Left ventricle myocardium inferior (tissue), 1 donor: ENCODE results near the gene ZNF619. TPM values are rescaled to one million over a fixed set of nuclear protein-coding genes. Genes with fewer than 3 reads are reported as not detected.

Experiments
- DNase-seq: peaks from one replicate; pipeline ENCODE4 v3.0.0-alpha.2; 2020
- H3K27ac ChIP-seq: fragments of 200-600 bp; replicated peaks from 2 replicates; pipeline ENCODE4 v1.8.0; 2021
- H3K27me3 ChIP-seq: fragments of 200-600 bp; 2 replicates; pipeline ENCODE4 v1.8.0; 2021; ENCODE audit warnings: low read depth
- H3K36me3 ChIP-seq: fragments of 200-600 bp; 2 replicates; pipeline ENCODE4 v1.8.0; 2021
- H3K4me1 ChIP-seq: fragments of 200-600 bp; 2 replicates; pipeline ENCODE4 v1.8.0; 2021
- H3K4me3 ChIP-seq: fragments of 200-600 bp; 2 replicates; pipeline ENCODE4 v1.8.0; 2021; ENCODE audit warnings: mild to moderate bottlenecking, moderate library complexity
- H3K9me3 ChIP-seq: fragments of 200-600 bp; replicated peaks from 2 replicates; pipeline ENCODE4 v1.8.0; 2021
- intact Hi-C: fragments of 100-400 bp; cut with micrococcal nuclease; formaldehyde crosslinking; loops from one replicate; pipeline ENCODE4 v1.11.0; 2022
- total RNA-seq: library from RNA; stranded (reverse); fragmentation: NEBNext Ultra II Directional; extraction: Animal tissue kit (Norgen Biotek cat#: 25700); gene quantifications from one replicate; pipeline ENCODE4 v1.2.1, GENCODE V29; 2021
- TF ChIP-seq, protein P1 (sequence below): fragments of 200-600 bp; IDR thresholded peaks from 2 replicates; pipeline ENCODE4 v1.8.0; 2021; ENCODE audit warnings: antibody characterized with exemption, mild to moderate bottlenecking, borderline replicate concordance
- donor health status: DM: no; HTN: yes; CAD: no; lungs with severe emphysema.

The ZNF619 gene
- total RNA-seq, 1 donor from 2014 or later, result 3.6 TPM

DNA sequence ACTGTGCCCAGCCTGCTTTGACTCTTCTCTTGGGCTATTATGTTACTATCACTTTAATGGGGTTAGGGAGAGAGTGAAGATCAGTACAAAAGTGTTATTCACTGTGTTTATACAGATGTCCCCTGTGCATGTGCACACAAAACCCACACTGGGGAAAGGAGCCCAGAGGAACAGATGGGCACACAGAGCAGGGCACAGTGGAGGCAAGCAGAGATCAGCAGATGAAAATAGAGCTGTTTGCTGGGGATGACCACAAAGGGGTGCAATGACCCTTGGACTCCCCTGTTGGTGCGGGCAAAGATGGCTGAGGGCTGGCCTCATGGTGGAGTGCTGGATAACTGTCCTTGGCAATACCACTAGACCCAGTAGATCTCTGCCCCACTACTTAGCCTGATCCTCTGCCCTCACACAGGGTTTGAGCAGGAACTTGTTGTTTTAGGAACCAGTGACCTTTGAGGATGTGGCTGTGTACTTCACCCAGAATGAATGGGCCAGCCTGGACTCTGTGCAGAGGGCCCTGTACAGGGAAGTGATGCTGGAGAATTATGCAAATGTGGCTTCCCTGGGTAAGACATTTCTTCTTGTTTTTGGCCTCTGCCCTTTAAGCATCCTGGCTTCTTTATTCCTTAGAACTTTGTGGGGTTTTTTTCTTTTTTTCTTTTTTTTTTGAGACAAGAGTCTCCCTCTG is 34.3 kb downstream of the ZNF619 start:
- H3K27ac ChIP-seq, result no peak overlapping the region
- peaks cover 55% of the 10 kb centered on the region for H3K36me3 ChIP-seq
- peaks cover 7% of the 10 kb centered on the region for H3K4me1 ChIP-seq
- no peak overlapping the region for H3K4me3 ChIP-seq
- intact Hi-C loops, result no loop called here
- DNase-seq, result no peak
- H3K27me3 ChIP-seq, result no peaks in the 10 kb centered on the region
- no peaks in the 10 kb centered on the region for H3K9me3 ChIP-seq
- TF ChIP-seq, protein P1, sequence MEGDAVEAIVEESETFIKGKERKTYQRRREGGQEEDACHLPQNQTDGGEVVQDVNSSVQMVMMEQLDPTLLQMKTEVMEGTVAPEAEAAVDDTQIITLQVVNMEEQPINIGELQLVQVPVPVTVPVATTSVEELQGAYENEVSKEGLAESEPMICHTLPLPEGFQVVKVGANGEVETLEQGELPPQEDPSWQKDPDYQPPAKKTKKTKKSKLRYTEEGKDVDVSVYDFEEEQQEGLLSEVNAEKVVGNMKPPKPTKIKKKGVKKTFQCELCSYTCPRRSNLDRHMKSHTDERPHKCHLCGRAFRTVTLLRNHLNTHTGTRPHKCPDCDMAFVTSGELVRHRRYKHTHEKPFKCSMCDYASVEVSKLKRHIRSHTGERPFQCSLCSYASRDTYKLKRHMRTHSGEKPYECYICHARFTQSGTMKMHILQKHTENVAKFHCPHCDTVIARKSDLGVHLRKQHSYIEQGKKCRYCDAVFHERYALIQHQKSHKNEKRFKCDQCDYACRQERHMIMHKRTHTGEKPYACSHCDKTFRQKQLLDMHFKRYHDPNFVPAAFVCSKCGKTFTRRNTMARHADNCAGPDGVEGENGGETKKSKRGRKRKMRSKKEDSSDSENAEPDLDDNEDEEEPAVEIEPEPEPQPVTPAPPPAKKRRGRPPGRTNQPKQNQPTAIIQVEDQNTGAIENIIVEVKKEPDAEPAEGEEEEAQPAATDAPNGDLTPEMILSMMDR, result no peak

DNA sequence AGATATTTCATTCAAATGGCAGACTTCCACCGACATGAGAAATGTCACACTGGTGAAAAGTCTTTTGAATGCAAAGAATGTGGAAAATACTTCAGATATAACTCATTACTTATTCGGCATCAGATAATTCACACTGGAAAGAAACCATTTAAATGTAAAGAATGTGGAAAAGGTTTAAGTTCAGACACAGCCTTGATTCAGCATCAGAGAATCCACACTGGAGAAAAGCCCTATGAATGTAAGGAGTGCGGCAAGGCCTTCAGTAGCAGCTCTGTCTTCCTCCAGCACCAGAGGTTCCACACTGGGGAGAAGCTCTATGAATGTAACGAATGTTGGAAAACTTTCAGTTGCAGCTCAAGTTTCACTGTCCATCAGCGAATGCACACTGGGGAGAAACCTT is 39.3 kb downstream of the ZNF619 start:
- intact Hi-C loops, result no loop called here
- TF ChIP-seq, protein P1, result no peak
- H3K4me1 ChIP-seq, result no peaks in the 10 kb centered on the region
- peaks cover 43% of the 10 kb centered on the region for H3K36me3 ChIP-seq
- DNase-seq, result no peak
- H3K27me3 ChIP-seq, result no peaks in the 10 kb centered on the region
- peaks cover 7% of the 10 kb centered on the region for H3K9me3 ChIP-seq
- no peak overlapping the region for H3K4me3 ChIP-seq
- no peak overlapping the region for H3K27ac ChIP-seq

DNA sequence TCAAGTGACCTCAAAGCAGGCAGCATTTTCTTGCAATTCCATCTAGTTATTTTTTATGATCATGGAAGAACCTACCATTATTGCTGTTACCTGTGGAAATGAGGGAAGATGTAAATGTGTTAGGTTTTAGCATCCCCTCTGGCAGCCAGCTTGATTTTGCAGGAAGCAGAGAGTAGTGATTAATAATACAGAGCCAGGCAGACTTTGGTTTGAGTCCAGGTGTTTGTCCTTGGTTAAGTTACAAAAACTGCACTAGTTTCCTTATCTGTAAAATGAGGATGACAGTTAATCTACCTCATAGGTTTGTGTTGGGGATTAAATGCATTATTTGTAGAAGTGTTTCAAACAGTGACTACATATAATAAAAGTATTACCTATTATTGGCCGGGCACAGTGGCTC is 41.1 kb downstream of the ZNF619 start:
- no peak overlapping the region for H3K4me3 ChIP-seq
- peaks cover 7% of the 10 kb centered on the region for H3K9me3 ChIP-seq
- H3K36me3 ChIP-seq, result peaks cover 25% of the 10 kb centered on the region
- no peaks in the 10 kb centered on the region for H3K27me3 ChIP-seq
- no peak overlapping the region for H3K27ac ChIP-seq
- H3K4me1 ChIP-seq, result no peaks in the 10 kb centered on the region
- intact Hi-C loops, result no loop called here
- TF ChIP-seq, protein P1, result no peak
- DNase-seq, result no peak

DNA sequence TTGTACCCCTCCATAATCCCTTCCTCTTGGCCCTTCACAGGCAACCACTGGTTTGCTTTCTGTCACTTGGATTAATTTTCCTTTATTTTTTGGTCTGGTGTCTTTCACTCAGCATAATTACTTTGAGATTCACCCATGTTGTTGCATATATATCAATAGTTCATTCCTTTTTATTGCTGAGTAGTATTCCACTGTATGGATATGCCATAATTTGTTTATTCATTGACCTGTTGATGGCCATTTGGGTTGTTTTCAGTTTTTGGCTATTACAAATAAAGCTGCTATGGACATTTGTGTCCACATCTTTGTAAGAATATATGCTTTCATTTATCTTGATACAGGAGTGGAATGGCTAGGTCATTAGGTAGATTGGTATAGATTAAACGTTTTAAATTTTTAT is 41.9 kb downstream of the ZNF619 start:
- H3K27me3 ChIP-seq, result no peaks in the 10 kb centered on the region
- H3K4me3 ChIP-seq, result no peak overlapping the region
- DNase-seq, result no peak
- intact Hi-C loops, result no loop called here
- H3K4me1 ChIP-seq, result peaks cover 2% of the 10 kb centered on the region
- TF ChIP-seq, protein P1, result no peak
- H3K27ac ChIP-seq, result no peak overlapping the region
- peaks cover 20% of the 10 kb centered on the region for H3K36me3 ChIP-seq
- peaks cover 7% of the 10 kb centered on the region for H3K9me3 ChIP-seq

DNA sequence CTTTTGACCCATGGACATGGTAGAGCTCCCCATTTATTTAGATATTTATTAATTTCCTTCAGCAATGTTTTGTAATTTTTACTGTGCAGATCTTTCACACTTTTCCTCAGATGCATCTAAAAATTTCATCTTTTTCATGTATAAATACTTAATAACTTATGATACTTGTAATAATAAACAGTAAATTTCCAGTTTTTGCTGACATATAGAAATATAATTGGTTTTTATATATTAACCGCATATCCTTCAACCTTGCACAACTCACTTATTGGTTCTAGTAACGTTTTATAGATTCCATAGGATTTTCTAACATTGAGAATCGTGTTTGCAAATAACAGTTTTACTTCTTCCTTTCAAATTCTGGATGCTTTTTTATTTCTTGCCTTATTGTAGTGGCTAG is 44.3 kb downstream of the ZNF619 start:
- Histone ChIP-seq H3K4me3 (no peak overlapping the region), H3K4me1 (peaks cover 24% of the 10 kb centered on the region), H3K9me3 (peaks cover 7% of the 10 kb centered on the region), H3K36me3 (peaks cover 6% of the 10 kb centered on the region), H3K27ac (no peak overlapping the region), H3K27me3 (no peaks in the 10 kb centered on the region)
- intact Hi-C loops, result no loop called here
- TF ChIP-seq, protein P1, result no peak
- no peak for DNase-seq
